ENCODE results near the gene PRKN.

Gene PRKN

DNA sequence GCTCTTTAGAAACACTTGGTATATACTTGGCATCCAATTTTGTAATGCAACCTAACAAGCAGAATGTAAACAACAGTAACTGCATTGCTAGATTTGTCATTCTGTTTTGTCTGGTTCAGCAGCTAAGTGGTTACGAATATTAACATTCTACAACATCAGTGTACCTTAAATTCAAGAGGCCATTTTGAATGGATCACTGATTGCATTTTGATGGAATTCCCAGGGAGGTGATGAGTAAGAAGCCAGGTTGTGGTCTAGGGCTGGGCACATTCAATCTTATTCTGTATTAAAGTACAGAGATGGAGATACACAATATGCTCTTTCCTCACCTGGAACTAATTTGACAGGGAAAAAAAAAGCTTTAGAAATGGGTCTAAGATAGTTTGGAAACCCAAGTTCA, 483.5 kb downstream of the PRKN start:
- no peak overlapping the region for H3K27ac ChIP-seq (ENCODE audit: low read length)
- H3K36me3 ChIP-seq (replicated peaks; ENCODE audit: low read depth, low read length) = no peaks in the 10 kb centered on the region
- no peak overlapping the region for H3K4me2 ChIP-seq (ENCODE audit: low read length)
- no peak overlapping the region for H3K4me3 ChIP-seq (ENCODE audit: low read length)
- TF ChIP-seq, protein P1, sequence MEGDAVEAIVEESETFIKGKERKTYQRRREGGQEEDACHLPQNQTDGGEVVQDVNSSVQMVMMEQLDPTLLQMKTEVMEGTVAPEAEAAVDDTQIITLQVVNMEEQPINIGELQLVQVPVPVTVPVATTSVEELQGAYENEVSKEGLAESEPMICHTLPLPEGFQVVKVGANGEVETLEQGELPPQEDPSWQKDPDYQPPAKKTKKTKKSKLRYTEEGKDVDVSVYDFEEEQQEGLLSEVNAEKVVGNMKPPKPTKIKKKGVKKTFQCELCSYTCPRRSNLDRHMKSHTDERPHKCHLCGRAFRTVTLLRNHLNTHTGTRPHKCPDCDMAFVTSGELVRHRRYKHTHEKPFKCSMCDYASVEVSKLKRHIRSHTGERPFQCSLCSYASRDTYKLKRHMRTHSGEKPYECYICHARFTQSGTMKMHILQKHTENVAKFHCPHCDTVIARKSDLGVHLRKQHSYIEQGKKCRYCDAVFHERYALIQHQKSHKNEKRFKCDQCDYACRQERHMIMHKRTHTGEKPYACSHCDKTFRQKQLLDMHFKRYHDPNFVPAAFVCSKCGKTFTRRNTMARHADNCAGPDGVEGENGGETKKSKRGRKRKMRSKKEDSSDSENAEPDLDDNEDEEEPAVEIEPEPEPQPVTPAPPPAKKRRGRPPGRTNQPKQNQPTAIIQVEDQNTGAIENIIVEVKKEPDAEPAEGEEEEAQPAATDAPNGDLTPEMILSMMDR (IDR thresholded peaks at IDR 0.05; ENCODE audit: low read depth, low read length) = no peak
- TF ChIP-seq EZH2phosphoT487 (IDR thresholded peaks at IDR 0.05; ENCODE audit: low read depth) = no peak
- H3K27me3 ChIP-seq (ENCODE audit: low read depth, low read length) = no peaks in the 10 kb centered on the region
- no peaks in the 10 kb centered on the region for H3K4me1 ChIP-seq (ENCODE audit: low read length)
- no peak overlapping the region for H3K9ac ChIP-seq (ENCODE audit: low read length)
- H3K79me2 ChIP-seq (ENCODE audit: low read length) = no peaks in the 10 kb centered on the region
- H3K9me3 ChIP-seq (ENCODE audit: insufficient read depth, low read length) = no peaks in the 10 kb centered on the region
- H4K20me1 ChIP-seq (ENCODE audit: insufficient read depth, low read length) = no peaks in the 10 kb centered on the region
- H2AFZ ChIP-seq (ENCODE audit: low read depth, low read length) = no peak overlapping the region

GRCh38 chr6:162242915-162243314, 484.7 kb downstream of the PRKN start:
- H3K4me2 ChIP-seq (ENCODE audit: low read length) = no peak overlapping the region
- H3K27ac ChIP-seq (ENCODE audit: low read length) = no peak overlapping the region
- H4K20me1 ChIP-seq (ENCODE audit: insufficient read depth, low read length) = no peaks in the 10 kb centered on the region
- no peak overlapping the region for H2AFZ ChIP-seq (ENCODE audit: low read depth, low read length)
- H3K4me3 ChIP-seq (ENCODE audit: low read length) = no peak overlapping the region
- H3K9ac ChIP-seq (ENCODE audit: low read length) = no peak overlapping the region
- no peaks in the 10 kb centered on the region for H3K9me3 ChIP-seq (ENCODE audit: insufficient read depth, low read length)
- no peaks in the 10 kb centered on the region for H3K4me1 ChIP-seq (ENCODE audit: low read length)
- H3K27me3 ChIP-seq (ENCODE audit: low read depth, low read length) = no peaks in the 10 kb centered on the region
- H3K79me2 ChIP-seq (ENCODE audit: low read length) = no peaks in the 10 kb centered on the region
- TF ChIP-seq, protein P1 (IDR thresholded peaks at IDR 0.05; ENCODE audit: low read depth, low read length) = no peak
- TF ChIP-seq EZH2phosphoT487 (IDR thresholded peaks at IDR 0.05; ENCODE audit: low read depth) = no peak
- no peaks in the 10 kb centered on the region for H3K36me3 ChIP-seq (replicated peaks; ENCODE audit: low read depth, low read length)

DNA sequence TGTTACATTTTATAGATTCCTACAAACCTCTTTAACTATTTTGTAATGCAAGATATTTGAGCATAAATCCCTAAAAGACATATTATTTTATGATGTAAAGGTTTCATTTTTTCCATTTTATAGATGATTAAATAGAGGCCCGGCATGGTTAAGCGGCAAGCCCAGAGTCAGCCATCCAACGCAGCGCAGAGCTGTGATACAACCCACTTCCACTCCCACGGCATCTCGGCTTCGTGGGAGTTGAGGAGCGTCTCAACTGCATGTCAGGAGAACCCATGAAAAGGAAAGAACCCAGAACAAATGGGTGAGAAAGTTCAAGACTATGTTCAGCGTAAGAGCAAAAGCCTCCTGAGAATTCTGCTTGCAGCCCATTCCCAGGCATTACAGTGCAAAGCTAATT, 488.2 kb downstream of the PRKN start:
- no peaks in the 10 kb centered on the region for H4K20me1 ChIP-seq (ENCODE audit: insufficient read depth, low read length)
- H3K9ac ChIP-seq (ENCODE audit: low read length) = no peak overlapping the region
- H3K9me3 ChIP-seq (ENCODE audit: insufficient read depth, low read length) = no peaks in the 10 kb centered on the region
- H3K36me3 ChIP-seq (replicated peaks; ENCODE audit: low read depth, low read length) = no peaks in the 10 kb centered on the region
- H3K4me1 ChIP-seq (ENCODE audit: low read length) = no peaks in the 10 kb centered on the region
- H3K79me2 ChIP-seq (ENCODE audit: low read length) = no peaks in the 10 kb centered on the region
- no peak overlapping the region for H3K27ac ChIP-seq (ENCODE audit: low read length)
- H3K4me2 ChIP-seq (ENCODE audit: low read length) = no peak overlapping the region
- no peak overlapping the region for H3K4me3 ChIP-seq (ENCODE audit: low read length)
- no peaks in the 10 kb centered on the region for H3K27me3 ChIP-seq (ENCODE audit: low read depth, low read length)
- H2AFZ ChIP-seq (ENCODE audit: low read depth, low read length) = no peak overlapping the region
- TF ChIP-seq EZH2phosphoT487 (IDR thresholded peaks at IDR 0.05; ENCODE audit: low read depth) = no peak
- TF ChIP-seq, protein P1 (IDR thresholded peaks at IDR 0.05; ENCODE audit: low read depth, low read length) = no peak

GRCh38 chr6:162238675-162239074, 488.9 kb downstream of the PRKN start:
- Histone ChIP-seq H3K79me2 (ENCODE audit: low read length) (no peaks in the 10 kb centered on the region), H3K9ac (ENCODE audit: low read length) (no peak overlapping the region), H2AFZ (ENCODE audit: low read depth, low read length) (no peak overlapping the region), H3K36me3 (replicated peaks; ENCODE audit: low read depth, low read length) (no peaks in the 10 kb centered on the region), H3K4me2 (ENCODE audit: low read length) (no peak overlapping the region), H3K9me3 (ENCODE audit: insufficient read depth, low read length) (no peaks in the 10 kb centered on the region), H3K27me3 (ENCODE audit: low read depth, low read length) (no peaks in the 10 kb centered on the region), H3K27ac (ENCODE audit: low read length) (no peak overlapping the region), H3K4me1 (ENCODE audit: low read length) (no peaks in the 10 kb centered on the region), H3K4me3 (ENCODE audit: low read length) (no peak overlapping the region), H4K20me1 (ENCODE audit: insufficient read depth, low read length) (no peaks in the 10 kb centered on the region)
- TF ChIP-seq, protein P1 (IDR thresholded peaks at IDR 0.05; ENCODE audit: low read depth, low read length) = no peak
- TF ChIP-seq EZH2phosphoT487 (IDR thresholded peaks at IDR 0.05; ENCODE audit: low read depth) = no peak

All from OCI-LY3 (cell line).